DOHH2 (cell line): ENCODE results near the gene ROR2.

Source experiments
- H3F3A ChIP-seq: fragments of 200-600 bp; sonication (generic), shearing (Covaris generic); 2 replicates; pipeline ENCODE4 v1.6.0; 2016; ENCODE audit warnings: antibody characterized with exemption, mild to moderate bottlenecking; ENCODE audit not compliant: control insufficient read depth, insufficient read depth
- H3K27ac ChIP-seq: fragments of 200-600 bp; sonication (generic); 2 replicates; pipeline ENCODE4 v1.5.1; 2014; ENCODE audit warnings: low read depth, mild to moderate bottlenecking, low read length, moderate library complexity
- H3K27me3 ChIP-seq: fragments of 200-600 bp; sonication (generic); 2 replicates; pipeline ENCODE4 v1.6.1; 2014; ENCODE audit warnings: mild to moderate bottlenecking, low read length, mixed read lengths; ENCODE audit not compliant: control insufficient read depth
- H3K36me3 ChIP-seq: fragments of 200-600 bp; sonication (generic); 2 replicates; pipeline ENCODE4 v1.6.1; 2014; ENCODE audit warnings: mild to moderate bottlenecking, low read length, moderate library complexity, mixed read lengths; ENCODE audit not compliant: control insufficient read depth
- H3K4me1 ChIP-seq: fragments of 200-600 bp; sonication (generic); 2 replicates; pipeline ENCODE4 v1.6.1; 2014; ENCODE audit warnings: mild to moderate bottlenecking, low read length, mixed read lengths; ENCODE audit not compliant: control insufficient read depth
- H3K4me2 ChIP-seq: fragments of 200-600 bp; sonication (generic); 2 replicates; pipeline ENCODE4 v1.6.0; 2014; ENCODE audit warnings: mild to moderate bottlenecking, low read length, moderate library complexity
- H3K4me3 ChIP-seq: fragments of 200-600 bp; sonication (generic); 2 replicates; pipeline ENCODE4 v1.5.1; 2014; ENCODE audit warnings: mild to moderate bottlenecking, low read length, mixed read lengths
- H3K79me2 ChIP-seq: fragments of 200-600 bp; sonication (generic); 2 replicates; pipeline ENCODE4 v1.6.1; 2014; ENCODE audit warnings: mild to moderate bottlenecking, low read length, mixed read lengths; ENCODE audit not compliant: control insufficient read depth
- H3K9me2 ChIP-seq: fragments of 200-600 bp; sonication (generic); replicated peaks from 2 replicates; pipeline ENCODE4 v1.6.1; 2014; ENCODE audit warnings: mild to moderate bottlenecking, low read length, mixed read lengths; ENCODE audit not compliant: control insufficient read depth
- H3K9me3 ChIP-seq: fragments of 200-600 bp; sonication (generic); 2 replicates; pipeline ENCODE4 v1.6.1; 2014; ENCODE audit warnings: antibody characterized with exemption, low read length, mixed read lengths; ENCODE audit not compliant: control insufficient read depth, insufficient read depth
- H4K20me1 ChIP-seq: fragments of 200-600 bp; sonication (generic); 2 replicates; pipeline ENCODE4 v1.6.0; 2014; ENCODE audit warnings: low read depth, mild to moderate bottlenecking, antibody characterized with exemption, low read length, moderate library complexity; ENCODE audit not compliant: control insufficient read depth, insufficient read depth
- CTCF ChIP-seq: fragments of 200-600 bp; sonication (generic); IDR thresholded peaks from one replicate; pipeline ENCODE4 v1.5.1; 2014; ENCODE audit warnings: antibody characterized with exemption, mild to moderate bottlenecking, low read depth, low read length; ENCODE audit not compliant: poor library complexity, severe bottlenecking
- EZH2phosphoT487 ChIP-seq: fragments of 200-600 bp; sonication (generic); IDR thresholded peaks from 2 replicates; pipeline ENCODE4 v1.6.1; 2017; ENCODE audit warnings: borderline replicate concordance, mild to moderate bottlenecking, antibody characterized with exemption, low read length, moderate library complexity, mixed read lengths

ROR2 gene

GRCh38 chr9:91836515-91836914, 113.5 kb downstream of the ROR2 start:
- no peaks in the 10 kb centered on the region for H3K36me3 ChIP-seq
- H3K4me2 ChIP-seq: no peak overlapping the region
- H3K27me3 ChIP-seq: peaks cover 7% of the 10 kb centered on the region; the same call in 1 of the 2 replicates
- no peak overlapping the region for H3K4me3 ChIP-seq
- H3K79me2 ChIP-seq: no peaks in the 10 kb centered on the region
- no peaks in the 10 kb centered on the region for H3K4me1 ChIP-seq
- no peaks in the 10 kb centered on the region for H3K9me3 ChIP-seq
- no peaks in the 10 kb centered on the region for H3K9me2 ChIP-seq
- TF ChIP-seq EZH2phosphoT487 (no peak), CTCF (no peak)
- H4K20me1 ChIP-seq: no peaks in the 10 kb centered on the region
- no peak overlapping the region for H3K27ac ChIP-seq
- no peaks in the 10 kb centered on the region for H3F3A ChIP-seq

- H3K9me2 ChIP-seq: no peaks in the 10 kb centered on the region
- no peaks in the 10 kb centered on the region for H4K20me1 ChIP-seq
- no peak overlapping the region for H3K4me3 ChIP-seq
- H3K9me3 ChIP-seq: no peaks in the 10 kb centered on the region
- peaks cover 7% of the 10 kb centered on the region; the same call in 1 of the 2 replicates for H3K27me3 ChIP-seq
- H3K4me1 ChIP-seq: no peaks in the 10 kb centered on the region
- H3K4me2 ChIP-seq: no peak overlapping the region
- TF ChIP-seq CTCF (no peak), EZH2phosphoT487 (no peak)
- no peaks in the 10 kb centered on the region for H3K36me3 ChIP-seq
- no peaks in the 10 kb centered on the region for H3F3A ChIP-seq
- no peaks in the 10 kb centered on the region for H3K79me2 ChIP-seq
- no peak overlapping the region for H3K27ac ChIP-seq
Observed at GRCh38 chr9:91835632-91836031, 114.4 kb downstream of the ROR2 start.

GRCh38 chr9:91835216-91835615, 114.8 kb downstream of the ROR2 start:
- Histone ChIP-seq H3K9me2 (no peaks in the 10 kb centered on the region), H4K20me1 (no peaks in the 10 kb centered on the region), H3K36me3 (no peaks in the 10 kb centered on the region), H3K4me3 (no peak overlapping the region), H3K27me3 (peaks cover 7% of the 10 kb centered on the region; the same call in 1 of the 2 replicates), H3F3A (no peaks in the 10 kb centered on the region), H3K79me2 (no peaks in the 10 kb centered on the region), H3K4me1 (no peaks in the 10 kb centered on the region), H3K9me3 (no peaks in the 10 kb centered on the region), H3K4me2 (no peak overlapping the region), H3K27ac (no peak overlapping the region)
- no peak for TF ChIP-seq EZH2phosphoT487
- no peak for TF ChIP-seq CTCF
